Fibroblast of lung (primary cell): ENCODE measurements around the gene EXOSC10.

Source experiments
- EZH2 ChIP-seq: IDR thresholded peaks from 2 replicates; pipeline ENCODE4 v1.5.1; 2012; ENCODE audit warnings: low read length, control low read depth, mild to moderate bottlenecking; ENCODE audit errors: missing control alignments
- TF ChIP-seq, protein P1 (sequence below), 2 donors: IDR thresholded peaks in 1 of 2; conservative IDR thresholded peaks in 1 of 2; 1 replicate in 1 of 2; 2 replicates in 1 of 2; pipeline ENCODE4 v1.5.1; 2011 to 2012; ENCODE audit warnings: low read length in 2 of 2, control low read depth in 1 of 2, inconsistent platforms in 1 of 2, low read depth in 1 of 2, mild to moderate bottlenecking in 1 of 2

DNA sequence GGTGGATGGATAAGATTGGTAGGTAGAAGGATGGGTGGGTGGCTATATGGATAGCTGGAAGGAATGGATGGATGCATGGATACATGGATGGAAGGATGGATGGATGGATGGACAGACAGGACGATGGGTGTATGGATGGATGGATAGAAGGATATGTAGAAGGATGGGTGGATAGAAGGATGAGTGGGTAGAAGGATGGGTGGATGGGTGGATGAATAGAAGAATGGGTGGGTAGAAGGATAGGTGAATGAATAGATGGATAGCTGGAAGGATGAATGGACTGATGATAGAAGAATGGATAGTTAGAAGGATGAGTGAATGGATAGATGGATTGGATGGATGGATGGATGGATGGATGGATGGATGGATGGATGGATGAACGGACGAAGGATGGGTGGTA is 57.6 kb downstream of the EXOSC10 start:
- TF ChIP-seq, protein P1, sequence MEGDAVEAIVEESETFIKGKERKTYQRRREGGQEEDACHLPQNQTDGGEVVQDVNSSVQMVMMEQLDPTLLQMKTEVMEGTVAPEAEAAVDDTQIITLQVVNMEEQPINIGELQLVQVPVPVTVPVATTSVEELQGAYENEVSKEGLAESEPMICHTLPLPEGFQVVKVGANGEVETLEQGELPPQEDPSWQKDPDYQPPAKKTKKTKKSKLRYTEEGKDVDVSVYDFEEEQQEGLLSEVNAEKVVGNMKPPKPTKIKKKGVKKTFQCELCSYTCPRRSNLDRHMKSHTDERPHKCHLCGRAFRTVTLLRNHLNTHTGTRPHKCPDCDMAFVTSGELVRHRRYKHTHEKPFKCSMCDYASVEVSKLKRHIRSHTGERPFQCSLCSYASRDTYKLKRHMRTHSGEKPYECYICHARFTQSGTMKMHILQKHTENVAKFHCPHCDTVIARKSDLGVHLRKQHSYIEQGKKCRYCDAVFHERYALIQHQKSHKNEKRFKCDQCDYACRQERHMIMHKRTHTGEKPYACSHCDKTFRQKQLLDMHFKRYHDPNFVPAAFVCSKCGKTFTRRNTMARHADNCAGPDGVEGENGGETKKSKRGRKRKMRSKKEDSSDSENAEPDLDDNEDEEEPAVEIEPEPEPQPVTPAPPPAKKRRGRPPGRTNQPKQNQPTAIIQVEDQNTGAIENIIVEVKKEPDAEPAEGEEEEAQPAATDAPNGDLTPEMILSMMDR (conservative IDR thresholded peaks at IDR 0.05 in 1 of 2, IDR thresholded peaks at IDR 0.05 in 1 of 2; ENCODE audit: low read depth in 1 of 2, low read length in 2 of 2), result no peak
- no peak for TF ChIP-seq EZH2
